Epidermal melanocyte (primary cell): ENCODE results near the gene OGDH.

Experiments used
- DNase-seq: peaks from one replicate; pipeline ENCODE4 v3.0.0; 2011; ENCODE audit warnings: low spot score; ENCODE audit not compliant: insufficient read length

The OGDH gene

GRCh38 chr7:44735403-44736165 is 129.2 kb downstream of the OGDH start:
- no peak for DNase-seq

DNA sequence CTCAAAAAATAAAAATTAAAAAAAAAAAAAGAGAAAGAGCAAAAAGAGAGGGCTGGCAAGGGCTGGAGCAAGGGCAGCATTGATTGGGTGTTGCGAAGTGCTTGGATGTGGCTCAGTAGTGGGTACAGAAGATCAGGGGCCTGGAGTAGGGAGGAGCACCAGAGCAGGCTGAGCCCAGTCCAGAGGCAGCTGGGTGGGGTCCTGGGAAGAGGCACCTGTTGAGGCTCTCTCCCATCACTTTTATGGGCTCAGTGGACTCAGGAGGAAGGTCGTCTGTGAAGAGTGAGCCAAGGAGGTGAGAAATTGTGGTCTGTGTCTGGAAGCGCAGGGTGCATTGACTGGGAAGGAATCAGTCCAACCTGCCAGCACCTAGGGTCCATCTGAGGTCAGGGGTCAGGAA is 130.5 kb downstream of the OGDH start:
- DNase-seq, result no peak

DNA sequence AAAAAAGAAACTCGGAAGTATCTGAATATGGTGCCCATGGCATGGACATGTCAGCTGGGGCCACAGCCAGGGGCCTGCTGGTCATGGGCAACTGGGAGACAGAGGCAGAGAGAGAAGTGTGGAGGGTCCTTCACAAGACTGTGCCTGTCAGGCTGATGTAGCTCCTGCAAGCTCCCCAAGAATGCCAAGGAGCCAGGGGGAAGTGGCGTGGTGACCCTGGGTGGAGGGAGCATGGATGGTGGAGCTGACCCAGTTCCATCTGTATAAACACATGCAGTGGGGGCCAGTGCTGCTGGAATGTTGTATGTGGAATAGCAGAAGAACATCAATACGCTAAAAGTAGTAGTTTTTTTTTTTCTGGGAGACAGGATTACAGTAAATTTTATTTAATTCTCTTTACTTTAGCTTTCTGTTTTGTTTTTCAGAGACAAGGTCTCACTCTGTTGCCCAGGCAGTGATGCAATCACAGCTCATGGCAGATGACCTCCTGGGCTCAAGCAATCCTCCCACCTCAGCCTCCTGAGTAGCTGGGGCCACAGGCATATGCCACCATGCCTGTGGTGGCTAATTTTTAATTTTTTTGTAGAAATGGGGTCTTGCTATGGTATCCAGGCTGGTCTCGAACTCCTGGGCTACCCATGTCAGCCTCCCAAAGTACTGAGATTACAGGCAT is 131.8 kb downstream of the OGDH start:
- DNase-seq, result no peak

GRCh38 chr7:44738876-44739665 is 132.6 kb downstream of the OGDH start:
- DNase-seq, result no peak

- no peak for DNase-seq
These were observed 133.6 kb downstream of the OGDH start for GRCh38 chr7:44740055-44740454.

GRCh38 chr7:44743750-44744149 is 137.3 kb downstream of the OGDH start:
- no peak for DNase-seq

GRCh38 chr7:44748045-44748947 is 141.9 kb downstream of the OGDH start, which contains the start of gene ZMIZ2:
TSS of gene ZMIZ2 (plus strand) at chr7:44748847. CDS start at chr7:44756250, 7,403 bp downstream.
- peak; percentile 90 for DNase-seq

DNA sequence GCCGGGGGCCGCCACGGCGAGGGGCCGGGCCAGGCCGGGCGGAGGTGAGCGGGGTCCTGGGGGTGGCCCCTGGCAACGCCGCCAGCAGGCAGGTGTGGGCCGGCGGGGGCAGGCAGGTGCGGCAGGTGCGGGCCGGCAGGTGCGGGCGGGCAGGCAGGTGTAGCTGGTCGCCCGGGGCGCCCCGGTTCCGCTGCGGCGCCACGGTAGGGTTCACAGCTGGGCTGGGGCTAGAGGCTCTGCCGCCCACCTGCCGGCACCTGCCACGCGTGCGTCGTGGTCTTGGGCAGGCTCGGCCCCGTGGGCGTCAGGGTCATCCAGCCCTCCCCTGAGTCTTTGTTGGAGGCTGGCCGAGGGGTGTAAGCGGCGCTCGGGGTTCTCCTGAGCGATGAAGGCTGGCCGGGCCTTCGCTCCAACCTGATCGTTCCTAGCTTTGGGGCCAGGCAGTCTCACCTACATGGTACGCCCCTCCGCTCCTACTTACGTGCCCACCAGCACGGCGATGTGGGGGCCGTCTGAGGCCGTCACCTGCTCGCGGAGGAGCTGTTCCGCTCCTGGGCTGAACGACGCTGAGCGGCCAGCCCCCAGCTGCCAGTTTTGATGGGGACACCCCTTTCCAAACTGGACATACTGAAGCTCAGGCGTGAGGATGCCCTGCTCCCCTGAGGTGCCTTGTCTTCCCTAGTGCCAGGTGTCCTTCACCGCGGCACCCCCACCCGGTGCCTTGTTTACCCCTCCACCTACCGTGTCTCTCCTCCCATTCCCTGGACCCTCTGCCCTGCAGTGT is 142.7 kb downstream of the OGDH start:
- no peak for DNase-seq

- no peak for DNase-seq
These were observed 143.6 kb downstream of the OGDH start for GRCh38 chr7:44749992-44750391.

- no peak for DNase-seq
These were observed 144.0 kb downstream of the OGDH start for GRCh38 chr7:44750424-44750823.

GRCh38 chr7:44750921-44751571 is 144.6 kb downstream of the OGDH start:
- DNase-seq, result no peak

DNA sequence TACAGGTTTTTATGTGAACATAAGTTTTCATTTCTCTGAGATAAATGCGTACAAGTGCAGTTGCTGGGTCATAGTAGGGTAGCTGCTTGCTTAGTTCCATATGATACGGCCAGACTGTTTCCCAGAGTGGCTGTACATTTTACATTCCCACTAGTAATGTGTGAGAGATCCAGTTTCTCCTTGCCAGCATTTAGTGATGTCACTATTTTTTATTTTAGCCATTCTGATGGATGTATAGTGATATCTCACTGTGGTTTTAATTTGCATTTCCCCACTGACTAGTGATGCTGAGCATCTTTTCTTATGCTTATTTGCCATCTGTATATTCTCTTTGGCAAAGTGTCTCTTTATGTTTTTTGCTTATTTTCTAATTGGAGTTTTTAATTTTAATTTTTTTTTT is 146.4 kb downstream of the OGDH start:
- no peak for DNase-seq

GRCh38 chr7:44754802-44755697 is 148.6 kb downstream of the OGDH start:
- DNase-seq, result no peak

- DNase-seq, result peak; percentile 9
These were observed 149.5 kb downstream of the OGDH start for GRCh38 chr7:44755698-44756627.

GRCh38 chr7:44756904-44757303 is 150.5 kb downstream of the OGDH start:
- DNase-seq, result no peak

- DNase-seq, result peak; percentile 11
These were observed 150.9 kb downstream of the OGDH start for GRCh38 chr7:44757311-44757710.

DNA sequence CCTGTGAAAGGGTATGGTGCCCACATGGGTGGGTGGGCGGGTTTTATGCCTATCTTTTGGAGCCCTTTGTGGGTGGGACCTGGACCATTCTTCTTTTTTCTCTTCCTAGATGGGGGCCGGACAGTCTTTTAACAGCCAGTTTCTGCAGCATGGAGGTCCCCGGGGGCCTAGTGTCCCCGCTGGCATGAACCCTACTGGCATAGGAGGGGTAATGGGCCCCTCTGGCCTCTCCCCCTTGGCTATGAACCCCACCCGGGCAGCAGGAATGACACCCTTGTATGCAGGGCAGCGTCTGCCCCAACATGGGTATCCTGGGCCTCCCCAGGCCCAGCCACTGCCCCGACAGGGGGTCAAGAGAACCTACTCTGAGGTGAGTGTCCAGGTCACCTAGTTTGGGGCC is 151.3 kb downstream of the OGDH start:
- peak; percentile 13 for DNase-seq
